Ramos (cell line): ENCODE measurements around the gene U2AF2.

ENCODE experiments used
- in situ Hi-C: fragments of 300-500 bp; cut with MboI; formaldehyde crosslinking; loops from one replicate; pipeline ENCODE4 v1.14.3; 2022; ENCODE audit warnings: low sequenced_read_pairs; ENCODE audit not compliant: unreplicated experiment

U2AF2 gene

DNA sequence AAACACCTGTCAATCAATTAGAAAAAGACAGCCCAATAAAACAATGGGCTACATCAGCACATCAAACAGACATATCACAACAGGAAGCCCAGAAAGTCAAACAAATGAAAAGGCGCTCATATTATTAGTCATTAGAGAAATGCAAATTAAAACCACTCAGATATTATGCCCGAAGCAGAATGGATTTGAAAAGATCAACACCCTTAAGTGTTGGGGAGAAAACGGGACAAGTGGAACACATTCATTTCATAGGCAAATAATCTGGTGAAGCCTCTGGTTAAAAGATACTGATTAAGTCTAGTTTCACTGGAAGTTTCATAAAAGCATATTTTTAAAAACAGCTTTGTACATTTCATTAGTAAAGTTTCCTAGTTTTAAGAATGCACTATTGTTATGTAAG is 66.0 kb downstream of the U2AF2 start:
- in situ Hi-C loops, result no loop called here

DNA sequence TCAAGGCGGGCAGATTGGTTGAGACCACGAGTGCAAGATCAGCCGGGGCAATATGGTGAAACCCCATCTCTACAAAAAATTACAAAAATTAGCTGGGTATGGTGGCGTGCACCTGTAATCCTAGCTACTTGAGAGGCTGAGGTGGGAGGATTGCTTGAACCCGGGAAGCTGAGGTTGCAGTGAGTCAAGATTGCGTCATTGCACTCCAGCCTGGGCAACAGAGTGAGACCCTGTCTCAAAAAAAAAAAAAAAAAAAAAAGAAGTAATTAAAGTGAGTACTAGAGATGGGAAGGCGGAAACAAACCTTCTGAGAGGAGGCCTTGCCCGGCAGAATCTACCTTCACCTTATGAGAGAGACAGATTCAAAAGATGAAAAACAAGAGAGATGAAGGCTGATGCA is 68.7 kb downstream of the U2AF2 start:
- in situ Hi-C loops, result no loop called here
